HG03354 (cell line): ENCODE results near the gene PACSIN1.

ENCODE experiments used
- ATAC-seq: cut with Tn5 transposase; IDR thresholded peaks from one replicate; pipeline ENCODE4 v1.9.1; 2021; ENCODE audit warnings: mild to moderate bottlenecking; ENCODE audit not compliant: unreplicated experiment, poor library complexity, severe bottlenecking

PACSIN1 gene

DNA sequence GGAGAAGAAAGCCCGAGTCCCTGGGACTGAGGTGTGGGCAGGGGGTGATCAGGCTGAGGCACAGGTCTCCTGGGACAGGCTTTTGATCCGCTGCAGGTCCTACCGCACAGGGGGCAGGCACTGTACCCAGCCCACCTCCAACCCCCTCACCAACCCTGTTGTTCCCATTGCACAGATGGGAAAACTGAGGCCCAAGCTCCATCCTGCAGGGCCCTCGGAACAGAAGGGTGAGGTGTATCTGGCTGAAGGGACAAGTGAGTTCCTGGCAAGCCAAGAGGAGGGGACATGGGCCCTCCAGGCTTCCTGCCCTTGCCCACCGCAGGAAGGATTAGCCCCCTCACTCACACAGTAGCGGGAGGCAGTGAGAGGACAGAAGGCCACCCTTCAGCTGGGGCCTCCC lies 106.7 kb downstream of the PACSIN1 start:
- no peak for ATAC-seq

DNA sequence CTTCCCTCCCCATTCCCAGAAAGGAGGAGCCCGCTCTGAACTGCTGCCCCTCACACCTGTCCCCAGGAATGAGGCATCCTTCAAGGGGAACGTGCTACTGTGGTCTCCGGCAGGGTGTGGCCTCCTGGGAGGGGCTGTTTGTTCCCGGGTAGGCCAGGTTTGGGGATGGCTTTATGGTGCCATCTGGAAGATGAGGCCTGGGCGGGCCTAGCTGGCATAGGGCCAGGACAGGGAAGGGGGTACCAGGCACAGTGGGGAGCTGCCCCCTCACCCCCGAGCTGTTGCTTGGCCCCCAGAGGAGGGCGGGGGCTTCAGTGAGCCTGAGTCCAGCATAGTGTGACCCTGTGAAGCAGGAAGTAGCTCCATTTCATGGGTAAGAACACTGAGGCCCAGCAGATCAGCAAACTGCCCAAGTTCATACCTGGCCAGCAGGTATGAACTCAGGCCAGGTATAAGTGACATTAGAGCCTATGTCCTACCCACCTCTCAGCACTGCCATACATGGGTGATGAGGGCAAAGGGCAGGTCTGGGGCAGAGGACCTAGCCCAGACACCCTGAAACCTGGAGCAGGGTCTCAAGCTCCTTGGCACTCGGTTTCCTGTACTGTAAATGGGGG lies 107.8 kb downstream of the PACSIN1 start:
- ATAC-seq = no peak

DNA sequence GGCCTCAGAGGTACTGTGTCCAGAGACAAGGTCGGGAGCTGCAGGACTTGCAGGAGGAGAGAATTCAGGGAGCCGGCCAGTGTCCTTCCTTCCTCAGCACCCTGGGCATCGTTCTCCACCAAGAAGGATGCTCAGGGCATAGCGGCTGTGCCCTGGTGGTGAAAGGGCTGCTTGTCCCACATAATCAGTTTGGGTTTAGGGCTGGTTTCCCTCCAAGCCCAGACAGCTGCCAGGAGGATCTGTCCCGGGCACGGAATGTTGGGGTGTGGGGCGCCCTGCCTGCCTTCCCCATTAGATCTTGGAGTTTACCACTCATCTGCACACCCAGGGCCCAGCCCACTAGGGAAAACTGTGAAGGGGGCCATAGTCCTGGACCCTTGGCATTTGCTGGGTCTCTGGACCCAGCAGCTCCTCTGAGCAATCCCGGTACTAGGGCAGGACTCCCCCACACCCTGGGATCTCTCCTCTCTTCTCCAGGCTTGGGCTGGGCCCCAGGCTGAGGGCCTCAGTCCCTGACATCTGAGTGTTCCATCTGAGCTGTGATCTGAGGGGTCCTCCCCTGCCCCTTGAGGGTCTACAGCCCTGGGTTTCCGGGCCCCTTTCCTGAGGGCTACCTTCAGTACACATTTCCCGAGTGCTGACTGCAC lies 108.9 kb downstream of the PACSIN1 start:
- ATAC-seq = no peak

DNA sequence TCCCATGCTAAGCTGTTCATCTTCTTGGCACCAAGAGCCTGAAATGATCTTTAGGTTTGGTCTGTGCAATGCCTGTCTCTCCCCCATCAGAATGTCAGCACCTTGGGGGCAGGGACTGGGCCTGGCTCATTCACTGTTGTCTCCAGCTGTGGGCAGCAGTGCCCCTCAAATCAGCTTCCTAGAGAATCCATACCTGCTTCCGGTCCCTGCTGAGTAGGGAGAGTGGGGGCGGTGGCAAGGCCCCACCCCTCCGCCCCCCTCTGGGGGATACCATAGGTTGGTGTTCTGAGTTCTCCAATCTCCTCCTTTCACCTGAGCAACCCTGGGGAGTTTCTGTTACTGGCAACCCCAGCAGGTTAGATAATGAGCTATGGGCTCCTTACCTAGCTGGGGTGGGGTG lies 109.5 kb downstream of the PACSIN1 start:
- ATAC-seq = no peak

DNA sequence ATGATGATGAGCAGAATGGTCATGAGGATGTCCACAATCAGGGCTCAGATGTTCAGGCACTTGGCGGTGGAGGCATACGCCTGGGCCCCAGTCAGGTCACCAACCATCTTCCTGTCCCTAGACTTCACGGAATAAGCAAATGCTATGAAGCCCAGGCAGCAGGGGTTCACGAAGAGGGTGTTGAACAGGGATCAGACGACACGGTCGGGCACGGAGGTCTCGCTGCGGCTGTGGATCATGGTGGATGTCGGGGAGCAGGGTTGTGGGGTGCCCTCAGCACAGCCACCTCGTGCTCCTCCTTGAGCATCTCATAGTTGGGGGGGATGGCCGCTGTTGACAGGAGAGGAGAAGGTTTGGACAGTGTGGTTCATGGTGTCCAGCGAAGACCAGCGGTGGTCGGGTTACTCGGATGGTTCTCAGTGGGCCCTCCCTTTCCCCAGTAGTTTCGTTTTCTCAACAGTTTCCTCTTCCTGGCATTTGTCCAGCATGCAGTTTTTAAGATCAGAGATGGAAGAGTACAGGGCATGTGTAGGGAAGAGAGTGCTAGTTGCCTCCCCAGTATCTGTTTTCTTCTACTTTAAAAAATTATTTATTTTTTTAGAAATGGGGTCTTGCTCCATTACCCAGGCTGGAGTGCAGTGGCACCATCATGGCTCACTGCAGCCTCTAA lies 110.5 kb downstream of the PACSIN1 start:
- no peak for ATAC-seq

DNA sequence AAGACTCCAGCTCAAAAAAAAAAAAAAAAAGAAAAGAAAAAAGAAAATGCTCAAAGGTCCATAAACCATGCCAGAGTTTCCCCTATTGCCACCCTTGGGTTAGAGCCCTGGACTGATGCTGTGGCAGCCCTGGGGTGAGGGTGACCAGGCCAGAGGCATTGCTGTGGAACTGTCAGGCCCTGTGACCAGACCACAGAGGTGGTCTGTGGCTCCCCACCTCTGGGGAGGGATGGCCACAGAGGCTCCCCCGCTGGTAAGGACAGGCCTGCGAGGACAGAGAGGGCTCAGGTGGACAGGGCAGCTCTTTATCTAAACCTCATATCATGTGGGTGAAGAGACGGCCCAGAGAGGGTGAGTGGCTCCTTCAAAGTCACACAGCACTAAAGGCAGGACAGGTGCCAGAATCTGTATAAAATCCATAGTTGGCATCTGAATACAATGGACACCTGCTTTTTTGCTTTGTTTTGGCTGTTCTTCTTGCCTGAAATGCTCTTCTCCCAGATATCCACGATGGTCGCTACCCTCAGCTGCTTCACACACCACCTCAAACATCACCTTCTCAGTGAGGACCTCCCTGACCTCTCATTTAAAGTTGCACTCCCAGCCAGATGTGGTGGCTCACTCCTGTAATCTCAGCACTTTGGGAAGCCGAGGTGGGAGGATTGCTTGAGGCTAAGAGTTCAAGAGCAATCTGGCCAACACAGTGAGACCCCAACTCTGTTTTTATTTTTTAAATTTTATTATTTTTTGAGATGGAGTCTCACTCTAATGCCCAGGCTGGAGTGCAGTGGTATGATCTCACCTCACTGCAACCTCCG lies 112.8 kb downstream of the PACSIN1 start:
- no peak for ATAC-seq

- ATAC-seq = no peak
Measured at GRCh38 chr6:34580707-34581560, 115.1 kb downstream of the PACSIN1 start.

GRCh38 chr6:34581561-34581920 lies 115.7 kb downstream of the PACSIN1 start:
- ATAC-seq = no peak

DNA sequence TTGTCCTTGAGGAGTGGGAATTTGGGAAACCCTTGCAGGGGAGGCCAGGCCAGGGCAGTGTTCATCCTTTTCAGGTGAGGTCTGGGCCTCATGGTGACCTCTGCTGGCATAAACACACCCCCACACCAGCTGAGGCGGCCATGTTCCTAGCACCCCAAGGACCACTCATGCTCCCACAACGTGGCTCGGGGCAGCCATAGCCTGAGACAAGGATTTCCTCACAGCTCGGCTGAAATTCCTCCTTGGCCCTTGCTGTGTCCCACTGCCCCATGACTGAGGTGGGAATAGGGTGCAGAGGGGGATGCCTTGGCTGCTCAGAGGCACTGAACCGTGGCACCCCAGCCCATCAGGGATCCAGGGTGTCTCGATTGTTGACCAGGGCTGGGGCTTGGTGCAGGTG lies 117.6 kb downstream of the PACSIN1 start:
- no peak for ATAC-seq

- no peak for ATAC-seq
Measured at GRCh38 chr6:34583861-34584604, 118.2 kb downstream of the PACSIN1 start.

DNA sequence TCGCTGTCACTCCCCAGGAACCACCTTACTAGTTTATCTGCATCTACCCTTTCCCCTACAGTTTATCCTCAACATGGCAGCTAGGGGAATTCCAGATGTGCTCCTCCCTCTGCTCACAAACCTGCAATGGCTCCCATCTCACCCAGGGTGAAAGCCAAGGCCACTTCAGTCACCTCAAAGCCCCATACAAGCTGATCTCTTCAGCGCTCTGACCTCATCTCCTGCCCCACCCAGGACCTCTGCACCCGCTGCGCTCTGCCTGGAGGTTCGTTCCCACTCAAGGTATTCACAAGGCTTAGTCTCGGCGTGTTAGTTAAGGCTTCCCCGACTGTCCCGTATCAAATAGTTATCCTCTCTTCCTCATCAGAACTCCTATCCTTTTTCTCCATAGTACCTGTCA lies 118.8 kb downstream of the PACSIN1 start:
- ATAC-seq = no peak
